ENCODE results near the gene GJC3.
"Not testable (repeated sequence)": the region's sequence is repeated elsewhere in the genome, so short reads cannot be mapped to it uniquely, and the experiment has no call there.

The GJC3 gene

GRCh38 chr7:99943641-99944496 is 14.4 kb upstream of the GJC3 start:
- TF ChIP-seq CTCF (IDR thresholded peaks at IDR 0.05; ENCODE audit: borderline replicate concordance, insufficient read depth, low read depth, low read length), result no peak
- H3K4me3 ChIP-seq (ENCODE audit: low read depth, low read length), result no peak overlapping the region

- H3K4me3 ChIP-seq (ENCODE audit: low read depth, low read length), result no peak overlapping the region
- TF ChIP-seq CTCF (IDR thresholded peaks at IDR 0.05; ENCODE audit: borderline replicate concordance, insufficient read depth, low read depth, low read length), result no peak
Measured at GRCh38 chr7:99938296-99938695, 8.9 kb upstream of the GJC3 start.

GRCh38 chr7:99935009-99935408 is 5.6 kb upstream of the GJC3 start:
- not testable (repeated sequence) for H3K4me3 ChIP-seq (ENCODE audit: low read depth, low read length)

- TF ChIP-seq CTCF (IDR thresholded peaks at IDR 0.05; ENCODE audit: borderline replicate concordance, insufficient read depth, low read depth, low read length), result no peak
Measured at GRCh38 chr7:99930376-99930775, 956 bp upstream of the GJC3 start.

GRCh38 chr7:99929730-99930053 is 272 bp upstream of the GJC3 start:
- no peak for TF ChIP-seq CTCF (IDR thresholded peaks at IDR 0.05; ENCODE audit: borderline replicate concordance, insufficient read depth, low read depth, low read length)
- H3K4me3 ChIP-seq (ENCODE audit: low read depth, low read length), result no peak overlapping the region

More at GRCh38 chr7:99930376-99930775, 956 bp upstream of the GJC3 start:
- no peak overlapping the region for H3K4me3 ChIP-seq (ENCODE audit: low read depth, low read length)

- H3K4me3 ChIP-seq (ENCODE audit: low read depth, low read length), result no peak overlapping the region
- no peak for TF ChIP-seq CTCF (IDR thresholded peaks at IDR 0.05; ENCODE audit: borderline replicate concordance, insufficient read depth, low read depth, low read length)
Measured at GRCh38 chr7:99928188-99928587, 1.2 kb downstream of the GJC3 start.

GRCh38 chr7:99927536-99927935 is 1.9 kb downstream of the GJC3 start:
- TF ChIP-seq CTCF (IDR thresholded peaks at IDR 0.05; ENCODE audit: borderline replicate concordance, insufficient read depth, low read depth, low read length), result no peak
- H3K4me3 ChIP-seq (ENCODE audit: low read depth, low read length), result no peak overlapping the region
